GM12874 (cell line): ENCODE results near the gene ZNF609.

Experiments used
- CTCF ChIP-seq: IDR thresholded peaks from 2 replicates; pipeline ENCODE4 v1.5.1; 2011; ENCODE audit warnings: low read depth, mild to moderate bottlenecking, control low read depth, low read length, moderate library complexity; ENCODE audit not compliant: insufficient read depth

Gene ZNF609

GRCh38 chr15:64507845-64508244, 47.5 kb downstream of the ZNF609 start:
- no peak for TF ChIP-seq CTCF

GRCh38 chr15:64513823-64514222, 53.4 kb downstream of the ZNF609 start:
- TF ChIP-seq CTCF = no peak

GRCh38 chr15:64515196-64515595, 54.8 kb downstream of the ZNF609 start:
- no peak for TF ChIP-seq CTCF

GRCh38 chr15:64515825-64516224, 55.4 kb downstream of the ZNF609 start:
- no peak for TF ChIP-seq CTCF

- TF ChIP-seq CTCF = no peak
Observed at GRCh38 chr15:64519897-64520296, 59.5 kb downstream of the ZNF609 start.

GRCh38 chr15:64521201-64521600, 60.8 kb downstream of the ZNF609 start:
- no peak for TF ChIP-seq CTCF

- no peak for TF ChIP-seq CTCF
Observed at GRCh38 chr15:64521726-64522164, 61.4 kb downstream of the ZNF609 start.
